ENCODE measurements around the gene BTBD8.

The BTBD8 gene

GRCh38 chr1:92094090-92094489 lies 13.9 kb downstream of the BTBD8 start:
- no peak for DNase-seq (ENCODE audit: low spot score)

GRCh38 chr1:92094595-92094994 lies 14.4 kb downstream of the BTBD8 start:
- DNase-seq (ENCODE audit: low spot score): no peak

- DNase-seq (ENCODE audit: low spot score): no peak
These were observed 15.7 kb downstream of the BTBD8 start for GRCh38 chr1:92095874-92096273.

- DNase-seq (ENCODE audit: low spot score): no peak
These were observed 16.2 kb downstream of the BTBD8 start for GRCh38 chr1:92096317-92096716.

GRCh38 chr1:92105546-92106081 lies 25.5 kb downstream of the BTBD8 start:
- no peak for DNase-seq (ENCODE audit: low spot score)

GRCh38 chr1:92108631-92109030 lies 28.5 kb downstream of the BTBD8 start:
- no peak for DNase-seq (ENCODE audit: low spot score)

- DNase-seq (ENCODE audit: low spot score): no peak
These were observed 37.4 kb downstream of the BTBD8 start for GRCh38 chr1:92117526-92117925.

- no peak for DNase-seq (ENCODE audit: low spot score)
These were observed 38.7 kb downstream of the BTBD8 start for GRCh38 chr1:92118826-92119225.

GRCh38 chr1:92123868-92124267 lies 43.7 kb downstream of the BTBD8 start:
- DNase-seq (ENCODE audit: low spot score): no peak

GRCh38 chr1:92125204-92125603 lies 45.1 kb downstream of the BTBD8 start:
- no peak for DNase-seq (ENCODE audit: low spot score)

GRCh38 chr1:92126088-92126487 lies 45.9 kb downstream of the BTBD8 start:
- DNase-seq (ENCODE audit: low spot score): no peak

GRCh38 chr1:92134331-92134730 lies 54.2 kb downstream of the BTBD8 start:
- DNase-seq (ENCODE audit: low spot score): no peak

- DNase-seq (ENCODE audit: low spot score): no peak
These were observed 56.2 kb downstream of the BTBD8 start for GRCh38 chr1:92136341-92136740.

- DNase-seq (ENCODE audit: low spot score): no peak
These were observed 74.8 kb downstream of the BTBD8 start for GRCh38 chr1:92154934-92155333.

- DNase-seq (ENCODE audit: low spot score): no peak
These were observed 79.4 kb downstream of the BTBD8 start for GRCh38 chr1:92159593-92159992.

- no peak for DNase-seq (ENCODE audit: low spot score)
These were observed 85.2 kb downstream of the BTBD8 start for GRCh38 chr1:92165389-92165788.

- DNase-seq (ENCODE audit: low spot score): no peak
These were observed 87.0 kb downstream of the BTBD8 start for GRCh38 chr1:92167151-92167550.

GRCh38 chr1:92168657-92169056 lies 88.5 kb downstream of the BTBD8 start:
- DNase-seq (ENCODE audit: low spot score): no peak

- DNase-seq (ENCODE audit: low spot score): no peak
These were observed 89.3 kb downstream of the BTBD8 start for GRCh38 chr1:92169214-92170005.

GRCh38 chr1:92184632-92185031 lies 104.5 kb downstream of the BTBD8 start:
- DNase-seq (ENCODE audit: low spot score): no peak

- no peak for DNase-seq (ENCODE audit: low spot score)
These were observed 105.9 kb downstream of the BTBD8 start for GRCh38 chr1:92186081-92186480.

- DNase-seq (ENCODE audit: low spot score): no peak
These were observed 108.5 kb downstream of the BTBD8 start for GRCh38 chr1:92188436-92189255.

- no peak for DNase-seq (ENCODE audit: low spot score)
These were observed 111.6 kb downstream of the BTBD8 start for GRCh38 chr1:92191726-92192125.

All from HuH-7.5 (cell line).